NCI-H187 treated with DMSO at 0.1 percent for 48 hours (cell line): ENCODE data around the gene SRRD.

Experiments used
- DNase-seq: peaks from one replicate; lab custom pipeline; 2025; lab: John Stamatoyannopoulos, UW

SRRD gene

GRCh38 chr22:26482161-26482560 is 1.5 kb upstream of the SRRD start:
- DNase-seq: no peak

GRCh38 chr22:26483043-26483438 is 636 bp upstream of the SRRD start:
- DNase-seq: no peak

GRCh38 chr22:26484360-26484706 is 656 bp downstream of the SRRD start:
- DNase-seq: no peak

- no peak for DNase-seq
These were observed 1.3 kb downstream of the SRRD start for GRCh38 chr22:26485013-26485412.

GRCh38 chr22:26485806-26486390 is 2.2 kb downstream of the SRRD start:
- DNase-seq: no peak

GRCh38 chr22:26486394-26486793 is 2.7 kb downstream of the SRRD start:
- no peak for DNase-seq

GRCh38 chr22:26487996-26488395 is 4.3 kb downstream of the SRRD start:
- no peak for DNase-seq

- no peak for DNase-seq
These were observed 5.9 kb downstream of the SRRD start for GRCh38 chr22:26489447-26490036.

GRCh38 chr22:26492220-26492619 is 8.5 kb downstream of the SRRD start:
- DNase-seq: no peak

GRCh38 chr22:26494506-26494905 is 10.8 kb downstream of the SRRD start:
- no peak for DNase-seq

GRCh38 chr22:26496456-26496855 is 12.8 kb downstream of the SRRD start:
- DNase-seq: no peak

- DNase-seq: no peak
These were observed 15.6 kb downstream of the SRRD start for GRCh38 chr22:26499188-26499703.

- DNase-seq: no peak
These were observed 18.3 kb downstream of the SRRD start for GRCh38 chr22:26501996-26502395.

- DNase-seq: no peak
These were observed 19.2 kb downstream of the SRRD start for GRCh38 chr22:26502688-26503561.

- no peak for DNase-seq
These were observed 20.1 kb downstream of the SRRD start for GRCh38 chr22:26503758-26504157.

- DNase-seq: no peak
These were observed 24.5 kb downstream of the SRRD start for GRCh38 chr22:26508148-26508547.

- peak; percentile 36 for DNase-seq
These were observed 28.6 kb downstream of the SRRD start, which contains the start of gene TFIP11 for GRCh38 chr22:26512149-26512793. TSS of gene TFIP11 (minus strand) at chr22:26512473. CDS start at chr22:26510272, 2,201 bp downstream.

- DNase-seq: no peak
These were observed 30.2 kb downstream of the SRRD start for GRCh38 chr22:26513838-26514237.

- DNase-seq: no peak
These were observed 30.9 kb downstream of the SRRD start for GRCh38 chr22:26514419-26515161.

GRCh38 chr22:26515931-26516330 is 32.3 kb downstream of the SRRD start:
- no peak for DNase-seq

GRCh38 chr22:26516503-26516902 is 32.8 kb downstream of the SRRD start:
- no peak for DNase-seq

- no peak for DNase-seq
These were observed 33.8 kb downstream of the SRRD start for GRCh38 chr22:26517429-26517828.
